GM12864 (cell line): ENCODE measurements around the gene EXOSC2.

Experiments
- DNase-seq: peaks from one replicate; pipeline ENCODE4 v3.0.0-alpha.2; 2011; ENCODE audit warnings: low read depth
- H3K4me3 ChIP-seq: 2 replicates; pipeline ENCODE4 v1.5.1; 2011; ENCODE audit warnings: mild to moderate bottlenecking, low read depth, low read length, control low read depth
- CTCF ChIP-seq: IDR thresholded peaks from 2 replicates; pipeline ENCODE4 v1.5.1; 2011; ENCODE audit warnings: low read depth, mild to moderate bottlenecking, moderate library complexity, low read length, control low read depth, inconsistent platforms; ENCODE audit errors: missing control alignments

The EXOSC2 gene

GRCh38 chr9:130660326-130660682, 33.3 kb upstream of the EXOSC2 start:
- DNase-seq, result no peak
- TF ChIP-seq CTCF, result no peak
- H3K4me3 ChIP-seq, result no peak overlapping the region

- no peak for DNase-seq
- no peak for TF ChIP-seq CTCF
- H3K4me3 ChIP-seq, result no peak overlapping the region
These were observed 32.7 kb upstream of the EXOSC2 start for GRCh38 chr9:130660683-130661450.

GRCh38 chr9:130661451-130662098, 32.0 kb upstream of the EXOSC2 start:
- H3K4me3 ChIP-seq, result no peak overlapping the region
- no peak for TF ChIP-seq CTCF
- no peak for DNase-seq

GRCh38 chr9:130662099-130662969, 31.2 kb upstream of the EXOSC2 start:
- no peak for DNase-seq
- H3K4me3 ChIP-seq, result no peak overlapping the region
- no peak for TF ChIP-seq CTCF

GRCh38 chr9:130662970-130663257, 30.7 kb upstream of the EXOSC2 start:
- TF ChIP-seq CTCF, result no peak
- no peak for DNase-seq
- no peak overlapping the region for H3K4me3 ChIP-seq

- TF ChIP-seq CTCF, result no peak
- DNase-seq, result no peak
- H3K4me3 ChIP-seq, result no peak overlapping the region
These were observed 30.2 kb upstream of the EXOSC2 start for GRCh38 chr9:130663258-130663976.
